LNCaP clone FGC (cell line): ENCODE results near the gene ENPEP.
A peak's percentile ranks its signal among the peaks of the same experiment; 100 is the strongest.

Experiments used
- DNase-seq: peaks from one replicate; pipeline ENCODE4 v3.0.0-alpha.2; 2011; ENCODE audit warnings: low read depth
- H3K4me3 ChIP-seq: 2 replicates; pipeline ENCODE4 v1.5.1; 2011; ENCODE audit warnings: mild to moderate bottlenecking, low read depth, low read length, control low read depth
- TF ChIP-seq, protein P1 (sequence below): IDR thresholded peaks from 2 replicates; pipeline ENCODE4 v1.5.1; 2012; ENCODE audit warnings: mild to moderate bottlenecking; ENCODE audit not compliant: control insufficient read depth, insufficient read depth; ENCODE audit errors: extremely low read depth

ENPEP gene

DNA sequence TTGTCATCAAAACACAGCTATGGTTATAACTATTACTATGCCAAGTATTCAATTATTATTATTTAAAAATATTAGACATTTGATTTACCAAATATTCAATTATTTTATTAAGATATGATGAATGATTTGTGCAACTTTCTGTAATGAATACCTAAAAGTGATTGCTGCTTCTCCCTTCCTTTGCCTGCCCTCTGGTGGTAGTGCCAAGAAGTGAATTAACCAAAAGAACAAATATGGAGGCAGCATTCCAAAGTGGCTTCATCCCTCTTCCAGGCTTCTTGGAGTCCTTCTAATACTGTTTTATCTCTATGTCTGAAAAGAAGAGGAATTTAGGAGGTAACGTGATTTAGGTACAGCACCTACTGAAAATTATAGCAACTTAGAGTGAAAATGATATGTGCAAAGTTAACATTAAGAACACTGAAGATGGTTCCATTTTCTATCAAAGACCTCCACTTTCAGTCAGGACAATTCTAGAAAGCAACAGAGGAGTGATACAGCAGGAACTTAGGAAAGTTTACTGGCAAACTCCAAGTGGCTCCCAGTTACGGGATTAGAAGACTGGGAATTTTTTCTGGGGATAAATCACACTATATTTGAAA is 43.0 kb downstream of the ENPEP start:
- DNase-seq = no peak
- no peak overlapping the region for H3K4me3 ChIP-seq
- TF ChIP-seq, protein P1, sequence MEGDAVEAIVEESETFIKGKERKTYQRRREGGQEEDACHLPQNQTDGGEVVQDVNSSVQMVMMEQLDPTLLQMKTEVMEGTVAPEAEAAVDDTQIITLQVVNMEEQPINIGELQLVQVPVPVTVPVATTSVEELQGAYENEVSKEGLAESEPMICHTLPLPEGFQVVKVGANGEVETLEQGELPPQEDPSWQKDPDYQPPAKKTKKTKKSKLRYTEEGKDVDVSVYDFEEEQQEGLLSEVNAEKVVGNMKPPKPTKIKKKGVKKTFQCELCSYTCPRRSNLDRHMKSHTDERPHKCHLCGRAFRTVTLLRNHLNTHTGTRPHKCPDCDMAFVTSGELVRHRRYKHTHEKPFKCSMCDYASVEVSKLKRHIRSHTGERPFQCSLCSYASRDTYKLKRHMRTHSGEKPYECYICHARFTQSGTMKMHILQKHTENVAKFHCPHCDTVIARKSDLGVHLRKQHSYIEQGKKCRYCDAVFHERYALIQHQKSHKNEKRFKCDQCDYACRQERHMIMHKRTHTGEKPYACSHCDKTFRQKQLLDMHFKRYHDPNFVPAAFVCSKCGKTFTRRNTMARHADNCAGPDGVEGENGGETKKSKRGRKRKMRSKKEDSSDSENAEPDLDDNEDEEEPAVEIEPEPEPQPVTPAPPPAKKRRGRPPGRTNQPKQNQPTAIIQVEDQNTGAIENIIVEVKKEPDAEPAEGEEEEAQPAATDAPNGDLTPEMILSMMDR = peak; percentile 79

GRCh38 chr4:110520886-110521285 is 44.9 kb downstream of the ENPEP start:
- DNase-seq = no peak
- no peak overlapping the region for H3K4me3 ChIP-seq
- TF ChIP-seq, protein P1 = no peak

- no peak overlapping the region for H3K4me3 ChIP-seq
- DNase-seq = no peak
- TF ChIP-seq, protein P1 = no peak
Observed at GRCh38 chr4:110526589-110526988, 50.6 kb downstream of the ENPEP start.

- no peak overlapping the region for H3K4me3 ChIP-seq
- TF ChIP-seq, protein P1 = no peak
- DNase-seq = no peak
Observed at GRCh38 chr4:110527156-110527555, 51.2 kb downstream of the ENPEP start.

DNA sequence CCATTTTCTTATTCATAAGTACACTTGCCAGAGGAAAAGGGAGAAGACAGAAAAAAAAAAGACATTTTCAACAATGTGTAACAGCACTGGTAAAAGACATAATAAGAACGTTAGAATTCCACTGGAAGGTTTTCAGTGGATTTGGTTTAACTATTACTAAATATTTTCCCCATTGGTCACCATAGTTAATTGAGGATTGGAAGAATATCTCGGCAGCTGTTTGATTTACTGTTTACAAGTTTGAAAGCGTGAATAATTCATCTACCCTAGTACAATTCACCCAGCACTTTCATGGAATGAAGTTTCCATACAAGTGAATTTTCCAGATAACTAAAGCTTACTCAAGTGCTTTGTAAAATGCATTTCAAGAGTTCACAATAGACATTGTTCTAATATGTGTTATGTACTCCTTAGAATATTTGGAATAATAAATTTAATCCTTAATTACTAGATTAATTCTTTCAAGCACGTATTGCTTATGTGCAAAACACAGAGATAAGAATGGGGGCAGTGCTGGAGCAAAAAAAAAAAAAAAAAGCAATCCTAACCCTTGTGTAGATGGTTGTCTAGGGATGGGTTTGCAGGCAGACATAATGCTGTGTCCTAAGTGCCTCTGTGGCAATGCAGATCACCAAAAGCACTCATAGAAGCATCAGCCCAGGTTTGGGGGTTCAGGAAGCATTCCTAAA is 57.1 kb downstream of the ENPEP start:
- DNase-seq = no peak
- no peak overlapping the region for H3K4me3 ChIP-seq
- TF ChIP-seq, protein P1 = no peak

DNA sequence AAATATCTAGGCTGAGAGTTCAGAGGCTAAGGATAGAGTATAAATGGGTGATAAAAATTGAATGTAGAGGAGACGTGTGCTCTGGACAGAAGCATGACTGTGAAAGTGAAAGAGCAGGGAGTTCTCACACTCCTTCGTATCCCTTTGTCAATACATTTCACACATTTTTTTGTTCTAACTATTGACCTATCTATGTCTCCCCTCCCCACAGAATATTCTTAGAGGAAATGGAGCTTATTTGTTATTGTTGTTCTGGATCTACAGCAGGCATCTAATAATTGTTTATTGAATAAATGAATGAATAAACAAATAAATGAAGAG is 57.6 kb downstream of the ENPEP start:
- DNase-seq = no peak
- no peak overlapping the region for H3K4me3 ChIP-seq
- TF ChIP-seq, protein P1 = no peak

GRCh38 chr4:110533940-110534339 is 58.0 kb downstream of the ENPEP start:
- no peak for DNase-seq
- TF ChIP-seq, protein P1 = no peak
- no peak overlapping the region for H3K4me3 ChIP-seq
